Measurements from ENCODE around the gene BIVM. TPM values are rescaled to one million over a fixed set of nuclear protein-coding genes. Genes with fewer than 3 reads are reported as not detected.

Gene BIVM
- total RNA-seq, 2 donors from 2014 or later: 16.2 to 22.0 TPM

DNA sequence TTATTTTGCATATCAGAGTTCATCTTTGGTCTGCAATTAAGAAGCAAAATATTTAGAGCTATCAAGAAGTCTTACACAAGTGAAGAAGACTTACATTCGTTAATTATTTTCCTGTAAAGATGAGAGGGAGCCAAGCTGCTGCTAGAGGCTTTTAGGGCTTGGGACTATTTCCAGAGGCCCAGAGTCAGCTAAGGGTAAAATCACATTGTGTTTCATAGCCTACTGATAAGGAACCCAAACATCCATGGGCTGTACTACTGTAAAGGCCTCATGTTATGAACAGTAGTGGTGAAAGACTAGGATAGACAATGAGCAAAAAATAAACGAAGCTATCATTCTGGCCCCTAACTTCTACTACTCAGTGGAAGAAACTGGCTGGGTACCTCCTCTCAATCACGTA, 14.4 kb upstream of the BIVM start:
- no peaks in the 10 kb centered on the region for H3K9me3 ChIP-seq
- H3K27me3 ChIP-seq (replicated peaks; ENCODE audit: insufficient read depth): no peaks in the 10 kb centered on the region
- intact Hi-C loops (cut with DNase I): no loop called here
- no peak overlapping the region for H3K4me3 ChIP-seq
- WGBS: 82% methylated on average over 3 of the region's 3 CpGs
- no peaks in the 10 kb centered on the region for H3K4me1 ChIP-seq (replicated peaks)
- TF ChIP-seq POLR2AphosphoS5 (IDR thresholded peaks at IDR 0.05) (no peak), POLR2A (IDR thresholded peaks at IDR 0.05) (no peak)
- TF ChIP-seq, protein P1, sequence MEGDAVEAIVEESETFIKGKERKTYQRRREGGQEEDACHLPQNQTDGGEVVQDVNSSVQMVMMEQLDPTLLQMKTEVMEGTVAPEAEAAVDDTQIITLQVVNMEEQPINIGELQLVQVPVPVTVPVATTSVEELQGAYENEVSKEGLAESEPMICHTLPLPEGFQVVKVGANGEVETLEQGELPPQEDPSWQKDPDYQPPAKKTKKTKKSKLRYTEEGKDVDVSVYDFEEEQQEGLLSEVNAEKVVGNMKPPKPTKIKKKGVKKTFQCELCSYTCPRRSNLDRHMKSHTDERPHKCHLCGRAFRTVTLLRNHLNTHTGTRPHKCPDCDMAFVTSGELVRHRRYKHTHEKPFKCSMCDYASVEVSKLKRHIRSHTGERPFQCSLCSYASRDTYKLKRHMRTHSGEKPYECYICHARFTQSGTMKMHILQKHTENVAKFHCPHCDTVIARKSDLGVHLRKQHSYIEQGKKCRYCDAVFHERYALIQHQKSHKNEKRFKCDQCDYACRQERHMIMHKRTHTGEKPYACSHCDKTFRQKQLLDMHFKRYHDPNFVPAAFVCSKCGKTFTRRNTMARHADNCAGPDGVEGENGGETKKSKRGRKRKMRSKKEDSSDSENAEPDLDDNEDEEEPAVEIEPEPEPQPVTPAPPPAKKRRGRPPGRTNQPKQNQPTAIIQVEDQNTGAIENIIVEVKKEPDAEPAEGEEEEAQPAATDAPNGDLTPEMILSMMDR (IDR thresholded peaks at IDR 0.05): no peak
- no peak for DNase-seq (ENCODE audit: low spot score)
- no peaks in the 10 kb centered on the region for H3K36me3 ChIP-seq
- no peak overlapping the region for H3K27ac ChIP-seq

DNA sequence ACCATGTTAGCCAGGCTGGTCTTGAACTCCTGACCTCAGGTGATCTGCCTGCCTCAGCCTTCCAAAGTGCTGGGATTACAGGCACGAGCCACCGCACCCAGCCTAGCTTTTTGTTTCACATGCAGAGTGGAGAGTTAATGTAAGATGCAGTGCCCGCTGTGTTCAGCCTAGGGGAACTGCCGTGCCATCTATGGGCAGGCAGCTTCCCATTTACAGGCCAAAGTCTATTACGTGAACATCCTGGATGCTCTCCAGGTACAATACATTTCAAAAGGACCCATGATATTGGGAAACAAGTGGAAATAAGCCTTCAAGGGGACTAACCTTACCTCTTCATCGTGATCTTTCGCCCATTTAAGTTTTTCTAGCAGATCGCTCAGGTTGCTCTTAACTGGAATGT, 10.2 kb upstream of the BIVM start:
- no peaks in the 10 kb centered on the region for H3K36me3 ChIP-seq
- no peak overlapping the region for H3K4me3 ChIP-seq
- H3K27me3 ChIP-seq (replicated peaks; ENCODE audit: insufficient read depth): no peaks in the 10 kb centered on the region
- no peaks in the 10 kb centered on the region for H3K9me3 ChIP-seq
- TF ChIP-seq, protein P1 (IDR thresholded peaks at IDR 0.05): no peak
- no peak for TF ChIP-seq POLR2A (IDR thresholded peaks at IDR 0.05)
- no peak for TF ChIP-seq POLR2AphosphoS5 (IDR thresholded peaks at IDR 0.05)
- H3K27ac ChIP-seq: no peak overlapping the region
- no peaks in the 10 kb centered on the region for H3K4me1 ChIP-seq (replicated peaks)
- DNase-seq (ENCODE audit: low spot score): no peak
- 98% methylated on average over 8 of the region's 8 CpGs for WGBS
- intact Hi-C loops (cut with DNase I): no loop called here

DNA sequence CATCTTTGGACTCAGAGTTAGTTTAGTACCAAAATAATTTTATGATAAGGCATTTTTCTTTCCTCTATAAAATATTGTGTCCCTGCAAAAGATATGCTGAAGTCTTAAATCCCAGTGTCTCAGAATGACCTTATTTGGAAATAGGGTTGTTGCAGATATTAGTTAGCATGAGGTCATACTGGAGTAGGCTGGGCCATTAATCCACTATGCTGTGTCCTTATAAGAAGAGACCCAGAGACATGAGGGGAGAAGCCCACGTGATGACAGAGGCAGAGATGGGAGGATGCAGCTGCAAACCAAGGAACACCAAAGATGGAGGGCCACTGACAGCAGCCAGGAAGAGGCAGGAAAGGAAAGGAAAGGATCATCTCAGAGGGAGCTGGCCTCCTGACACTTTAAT, 6.5 kb upstream of the BIVM start:
- TF ChIP-seq POLR2AphosphoS5 (IDR thresholded peaks at IDR 0.05) (no peak), POLR2A (IDR thresholded peaks at IDR 0.05) (no peak)
- TF ChIP-seq, protein P1 (IDR thresholded peaks at IDR 0.05): no peak
- Histone ChIP-seq H3K27ac (no peak overlapping the region), H3K9me3 (no peaks in the 10 kb centered on the region), H3K4me3 (no peak overlapping the region), H3K4me1 (replicated peaks) (no peaks in the 10 kb centered on the region), H3K27me3 (replicated peaks; ENCODE audit: insufficient read depth) (no peaks in the 10 kb centered on the region), H3K36me3 (no peaks in the 10 kb centered on the region)
- no peak for DNase-seq (ENCODE audit: low spot score)
- WGBS: 87% methylated on average over 1 of the region's 1 CpG
- intact Hi-C loops (cut with DNase I): no loop called here

DNA sequence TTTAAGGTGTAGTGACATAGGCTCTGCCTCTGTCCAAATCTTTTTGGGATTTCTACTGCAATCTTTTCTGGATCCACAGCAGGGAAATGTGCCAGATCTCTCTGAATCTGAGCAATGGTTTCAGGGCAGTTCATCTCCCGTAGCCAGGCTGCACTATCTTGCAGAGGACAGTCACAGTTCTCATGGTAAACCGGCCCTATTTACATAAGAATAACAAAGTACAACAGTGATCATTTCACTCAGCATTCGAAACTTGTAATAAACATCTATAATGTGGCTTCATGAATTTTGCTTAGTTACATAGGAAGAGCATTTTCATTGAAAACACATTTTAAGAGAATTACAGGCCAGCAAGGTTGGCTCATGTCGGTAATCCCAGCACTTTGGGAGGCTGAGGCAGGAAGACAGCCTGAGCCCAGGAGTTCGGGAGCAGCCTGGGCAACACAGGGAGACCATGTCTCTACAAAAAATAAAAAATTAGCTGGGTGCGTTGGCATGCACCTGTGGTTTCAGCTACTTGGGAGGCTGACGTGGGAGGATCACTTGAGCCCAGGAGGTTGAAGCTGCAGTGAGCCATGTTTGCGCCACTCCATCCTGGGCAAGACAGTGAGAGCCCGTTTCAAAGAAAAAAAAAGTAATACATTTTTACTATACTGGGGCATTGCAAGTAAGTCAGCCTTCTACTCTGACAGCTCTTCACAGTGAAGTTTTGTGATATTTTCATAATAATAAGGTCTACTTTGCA, 5.1 kb upstream of the BIVM start:
- 88% methylated on average over 9 of the region's 9 CpGs for WGBS
- intact Hi-C loops (cut with DNase I): no loop called here
- no peaks in the 10 kb centered on the region for H3K4me1 ChIP-seq (replicated peaks)

GRCh38 chr13:102799426-102800144, 666 bp downstream of the BIVM start:
- peak; percentile 8 for DNase-seq (ENCODE audit: low spot score)

More for the DNA sequence above, 5.1 kb upstream of the BIVM start:
- Histone ChIP-seq H3K4me3 (no peak overlapping the region), H3K36me3 (no peaks in the 10 kb centered on the region), H3K27ac (no peak overlapping the region), H3K9me3 (no peaks in the 10 kb centered on the region), H3K27me3 (replicated peaks; ENCODE audit: insufficient read depth) (no peaks in the 10 kb centered on the region)
- DNase-seq (ENCODE audit: low spot score): no peak
- no peak for TF ChIP-seq POLR2A (IDR thresholded peaks at IDR 0.05)

More at GRCh38 chr13:102799426-102800144, 666 bp downstream of the BIVM start:
- Histone ChIP-seq H3K4me1 (replicated peaks) (no peaks in the 10 kb centered on the region), H3K27ac (peak overlapping the region; percentile 77 to 83), H3K9me3 (no peaks in the 10 kb centered on the region), H3K4me3 (peak overlapping the region; percentile 47 to 56), H3K36me3 (no peaks in the 10 kb centered on the region), H3K27me3 (replicated peaks; ENCODE audit: insufficient read depth) (no peaks in the 10 kb centered on the region)
- TF ChIP-seq POLR2A (IDR thresholded peaks at IDR 0.05): no peak
- intact Hi-C loops (cut with DNase I): loop anchor here (5.0 kb wide), 1 partner anchor 48 kb away; the partner anchor contains the start of gene ERCC5
- WGBS: 0% methylated on average over 32 of the region's 69 CpGs
